ENCODE data around the gene PBRM1. TPM values are rescaled to one million over a fixed set of nuclear protein-coding genes. Genes with fewer than 3 reads are reported as not detected.

PBRM1 gene
- total and polyA plus RNA-seq, 2 of the 13 experiments (the other 11 are each of a cell fraction or from before 2014, with no cell fraction given): 10.9 to 33.2 TPM

GRCh38 chr3:52534281-52535183, 151.2 kb downstream of the PBRM1 start (continued):
- no peak for TF ChIP-seq ZNF160 (CRISPR knock-in tag; IDR thresholded peaks at IDR 0.05)
- no peak for TF ChIP-seq ZNF3 (CRISPR knock-in tag; IDR thresholded peaks at IDR 0.05)
- TF ChIP-seq SSRP1 (CRISPR knock-in tag; IDR thresholded peaks at IDR 0.05): 0 out of 2 replicates have a peak, but pooled peaks have one; percentile 53
- TF ChIP-seq MAFK (conservative IDR thresholded peaks at IDR 0.05 in 1 of 2, IDR thresholded peaks at IDR 0.05 in 1 of 2; ENCODE audit: low read length in 2 of 2): no peak
- no peak for TF ChIP-seq ELK4 (CRISPR knock-in tag; IDR thresholded peaks at IDR 0.05; ENCODE audit: borderline replicate concordance)
- TF ChIP-seq ZNF605 (CRISPR knock-in tag; IDR thresholded peaks at IDR 0.05): peak; percentile 69
- no peak for TF ChIP-seq HOXA7 (CRISPR knock-in tag; IDR thresholded peaks at IDR 0.05)
- no peak for TF ChIP-seq STAT5B (CRISPR knock-in tag; IDR thresholded peaks at IDR 0.05)
- no peak for TF ChIP-seq CREB1 (IDR thresholded peaks at IDR 0.05)
- no peak for TF ChIP-seq CREB1 (CRISPR knock-in tag; IDR thresholded peaks at IDR 0.05)
- peak; percentile 71; the same call in 1 of the 2 replicates for TF ChIP-seq HDAC1 (CRISPR knock-in tag; IDR thresholded peaks at IDR 0.05)
- TF ChIP-seq, protein P1, sequence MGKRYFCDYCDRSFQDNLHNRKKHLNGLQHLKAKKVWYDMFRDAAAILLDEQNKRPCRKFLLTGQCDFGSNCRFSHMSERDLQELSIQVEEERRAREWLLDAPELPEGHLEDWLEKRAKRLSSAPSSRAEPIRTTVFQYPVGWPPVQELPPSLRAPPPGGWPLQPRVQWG (CRISPR knock-in tag; IDR thresholded peaks at IDR 0.05; ENCODE audit: borderline replicate concordance, low read depth): no peak
- TF ChIP-seq ZBTB7B (CRISPR knock-in tag; IDR thresholded peaks at IDR 0.05): no peak
- no peak for TF ChIP-seq ZFYVE20 (CRISPR knock-in tag; IDR thresholded peaks at IDR 0.05; ENCODE audit: borderline replicate concordance, low read depth)
- TF ChIP-seq KDM4B (CRISPR knock-in tag; IDR thresholded peaks at IDR 0.05): no peak
- TF ChIP-seq ISL2 (CRISPR knock-in tag; IDR thresholded peaks at IDR 0.05): 0 out of 2 replicates have a peak, but pooled peaks have one; percentile 38
- TF ChIP-seq ZSCAN20 (CRISPR knock-in tag; IDR thresholded peaks at IDR 0.05; ENCODE audit: borderline replicate concordance): 0 out of 2 replicates have a peak, but pooled peaks have one; percentile 29
- TF ChIP-seq RAD51 (IDR thresholded peaks at IDR 0.05; ENCODE audit: borderline replicate concordance): no peak
- peak; percentile 34; the same call in 1 of the 2 replicates for TF ChIP-seq ERF (CRISPR knock-in tag; IDR thresholded peaks at IDR 0.05)
- TF ChIP-seq ZNF30 (CRISPR knock-in tag; IDR thresholded peaks at IDR 0.05): no peak
- TF ChIP-seq ATF1 (CRISPR knock-in tag; IDR thresholded peaks at IDR 0.05): no peak
- TF ChIP-seq SAP130 (CRISPR knock-in tag; IDR thresholded peaks at IDR 0.05; ENCODE audit: low read depth): peak; percentile 80
- no peak for TF ChIP-seq KLF16 (CRISPR knock-in tag; IDR thresholded peaks at IDR 0.05)
- no peak for TF ChIP-seq TP53 (CRISPR knock-in tag; conservative IDR thresholded peaks at IDR 0.05)
- no peak for TF ChIP-seq ZNF691 (CRISPR knock-in tag; IDR thresholded peaks at IDR 0.05; ENCODE audit: borderline replicate concordance, low read depth)
- TF ChIP-seq TOPORS (CRISPR knock-in tag; IDR thresholded peaks at IDR 0.05): no peak
- no peak for TF ChIP-seq HDAC2 (CRISPR knock-in tag; IDR thresholded peaks at IDR 0.05)
- TF ChIP-seq ZNF264 (CRISPR knock-in tag; IDR thresholded peaks at IDR 0.05): no peak
- TF ChIP-seq, protein P2, sequence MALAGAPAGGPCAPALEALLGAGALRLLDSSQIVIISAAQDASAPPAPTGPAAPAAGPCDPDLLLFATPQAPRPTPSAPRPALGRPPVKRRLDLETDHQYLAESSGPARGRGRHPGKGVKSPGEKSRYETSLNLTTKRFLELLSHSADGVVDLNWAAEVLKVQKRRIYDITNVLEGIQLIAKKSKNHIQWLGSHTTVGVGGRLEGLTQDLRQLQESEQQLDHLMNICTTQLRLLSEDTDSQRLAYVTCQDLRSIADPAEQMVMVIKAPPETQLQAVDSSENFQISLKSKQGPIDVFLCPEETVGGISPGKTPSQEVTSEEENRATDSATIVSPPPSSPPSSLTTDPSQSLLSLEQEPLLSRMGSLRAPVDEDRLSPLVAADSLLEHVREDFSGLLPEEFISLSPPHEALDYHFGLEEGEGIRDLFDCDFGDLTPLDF (CRISPR knock-in tag; IDR thresholded peaks at IDR 0.05): no peak
- TF ChIP-seq ZNF670 (CRISPR knock-in tag; IDR thresholded peaks at IDR 0.05; ENCODE audit: borderline replicate concordance): no peak
